Cardiac fibroblast (primary cell): ENCODE measurements around the gene RCE1.

Experiments used
- DNase-seq, 2 donors: peaks; one replicate each; pipeline versions ENCODE4 v3.0.0 to v3.0.0-alpha.2; 2010; ENCODE audit warnings: low read depth in 2 of 2
- H3K4me3 ChIP-seq, 2 donors: replicated peaks in 1 of 2; 1 replicate in 1 of 2; 2 replicates in 1 of 2; pipeline ENCODE4 v1.5.1; 2011; ENCODE audit warnings: low read depth in 2 of 2, low read length in 2 of 2, mild to moderate bottlenecking in 2 of 2, moderate library complexity in 1 of 2
- TF ChIP-seq, protein P1 (sequence below): IDR thresholded peaks from one replicate; pipeline ENCODE4 v1.5.1; 2011; ENCODE audit warnings: low read depth, mild to moderate bottlenecking, low read length, inconsistent platforms

Gene RCE1

DNA sequence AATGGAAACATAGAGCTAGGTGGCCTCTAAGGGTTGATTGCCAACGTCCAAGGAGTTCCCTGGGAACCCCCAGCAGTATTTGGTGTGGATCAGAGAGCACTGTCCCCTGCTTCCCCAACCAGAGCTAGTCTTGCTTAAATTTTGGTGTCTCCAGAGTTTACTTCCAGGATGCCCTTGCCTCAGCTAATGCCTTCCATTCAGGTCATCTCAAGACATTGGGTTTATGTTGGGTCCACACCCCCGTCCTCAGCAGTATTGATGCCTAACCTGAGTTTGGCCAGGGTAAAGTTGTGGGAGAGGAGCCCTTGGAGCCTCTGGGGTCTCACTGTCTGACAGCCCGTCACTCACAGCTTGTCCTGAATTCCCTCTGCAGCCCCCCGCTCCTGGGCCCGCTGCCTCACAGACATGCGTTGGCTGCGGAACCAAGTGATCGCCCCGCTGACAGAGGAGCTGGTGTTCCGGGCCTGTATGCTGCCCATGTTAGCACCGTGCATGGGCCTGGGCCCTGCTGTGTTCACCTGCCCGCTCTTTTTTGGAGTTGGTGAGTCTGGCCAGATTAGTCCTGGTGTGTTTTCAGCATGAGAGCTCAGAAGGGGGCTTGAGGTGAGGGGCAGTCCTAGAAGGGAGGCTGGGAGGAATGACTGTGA is 1.4 kb downstream of the RCE1 start:
- TF ChIP-seq, protein P1, sequence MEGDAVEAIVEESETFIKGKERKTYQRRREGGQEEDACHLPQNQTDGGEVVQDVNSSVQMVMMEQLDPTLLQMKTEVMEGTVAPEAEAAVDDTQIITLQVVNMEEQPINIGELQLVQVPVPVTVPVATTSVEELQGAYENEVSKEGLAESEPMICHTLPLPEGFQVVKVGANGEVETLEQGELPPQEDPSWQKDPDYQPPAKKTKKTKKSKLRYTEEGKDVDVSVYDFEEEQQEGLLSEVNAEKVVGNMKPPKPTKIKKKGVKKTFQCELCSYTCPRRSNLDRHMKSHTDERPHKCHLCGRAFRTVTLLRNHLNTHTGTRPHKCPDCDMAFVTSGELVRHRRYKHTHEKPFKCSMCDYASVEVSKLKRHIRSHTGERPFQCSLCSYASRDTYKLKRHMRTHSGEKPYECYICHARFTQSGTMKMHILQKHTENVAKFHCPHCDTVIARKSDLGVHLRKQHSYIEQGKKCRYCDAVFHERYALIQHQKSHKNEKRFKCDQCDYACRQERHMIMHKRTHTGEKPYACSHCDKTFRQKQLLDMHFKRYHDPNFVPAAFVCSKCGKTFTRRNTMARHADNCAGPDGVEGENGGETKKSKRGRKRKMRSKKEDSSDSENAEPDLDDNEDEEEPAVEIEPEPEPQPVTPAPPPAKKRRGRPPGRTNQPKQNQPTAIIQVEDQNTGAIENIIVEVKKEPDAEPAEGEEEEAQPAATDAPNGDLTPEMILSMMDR: no peak
- no peak for DNase-seq
- peak overlapping the region; percentile 98 to 99 for H3K4me3 ChIP-seq

- DNase-seq: no peak
- TF ChIP-seq, protein P1: no peak
- H3K4me3 ChIP-seq: no peak overlapping the region
These were observed 2.1 kb downstream of the RCE1 start for GRCh38 chr11:66845143-66845875.

DNA sequence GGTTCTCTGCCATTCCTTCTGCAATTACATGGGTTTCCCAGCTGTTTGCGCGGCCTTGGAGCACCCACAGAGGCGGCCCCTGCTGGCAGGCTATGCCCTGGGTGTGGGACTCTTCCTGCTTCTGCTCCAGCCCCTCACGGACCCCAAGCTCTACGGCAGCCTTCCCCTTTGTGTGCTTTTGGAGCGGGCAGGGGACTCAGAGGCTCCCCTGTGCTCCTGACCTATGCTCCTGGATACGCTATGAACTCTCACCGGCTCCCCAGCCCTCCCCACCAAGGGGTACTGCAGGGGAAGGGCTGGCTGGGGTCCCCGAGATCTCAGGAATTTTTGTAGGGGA is 2.6 kb downstream of the RCE1 start:
- H3K4me3 ChIP-seq: no peak overlapping the region
- TF ChIP-seq, protein P1: no peak
- no peak for DNase-seq

DNA sequence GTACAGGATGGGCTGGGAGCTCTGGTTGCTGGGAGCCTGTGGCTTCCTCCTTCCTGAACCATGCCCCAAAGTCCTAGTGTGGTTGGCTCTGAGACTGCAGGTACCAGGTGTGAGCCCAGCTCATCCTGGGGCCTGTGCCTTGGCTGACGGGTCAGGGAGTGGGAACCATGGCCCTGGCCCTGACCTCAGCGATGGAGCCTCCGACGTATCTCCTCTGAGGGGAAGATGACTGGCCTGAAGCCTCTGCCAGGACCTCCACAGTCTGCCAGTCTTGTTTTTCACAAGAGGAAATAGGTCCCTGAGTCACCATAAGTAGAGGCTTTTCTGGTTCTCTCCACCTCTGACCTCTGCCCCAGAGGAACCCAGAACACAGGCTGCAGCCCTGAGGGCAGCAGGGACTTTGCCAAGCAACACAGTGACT is 3.4 kb downstream of the RCE1 start:
- TF ChIP-seq, protein P1: no peak
- peak in 1 of 2 donors; percentile 59 for DNase-seq
- H3K4me3 ChIP-seq: no peak overlapping the region

GRCh38 chr11:66847461-66848232 is 4.4 kb downstream of the RCE1 start:
- no peak for DNase-seq
- H3K4me3 ChIP-seq: no peak overlapping the region
- TF ChIP-seq, protein P1: no peak

DNA sequence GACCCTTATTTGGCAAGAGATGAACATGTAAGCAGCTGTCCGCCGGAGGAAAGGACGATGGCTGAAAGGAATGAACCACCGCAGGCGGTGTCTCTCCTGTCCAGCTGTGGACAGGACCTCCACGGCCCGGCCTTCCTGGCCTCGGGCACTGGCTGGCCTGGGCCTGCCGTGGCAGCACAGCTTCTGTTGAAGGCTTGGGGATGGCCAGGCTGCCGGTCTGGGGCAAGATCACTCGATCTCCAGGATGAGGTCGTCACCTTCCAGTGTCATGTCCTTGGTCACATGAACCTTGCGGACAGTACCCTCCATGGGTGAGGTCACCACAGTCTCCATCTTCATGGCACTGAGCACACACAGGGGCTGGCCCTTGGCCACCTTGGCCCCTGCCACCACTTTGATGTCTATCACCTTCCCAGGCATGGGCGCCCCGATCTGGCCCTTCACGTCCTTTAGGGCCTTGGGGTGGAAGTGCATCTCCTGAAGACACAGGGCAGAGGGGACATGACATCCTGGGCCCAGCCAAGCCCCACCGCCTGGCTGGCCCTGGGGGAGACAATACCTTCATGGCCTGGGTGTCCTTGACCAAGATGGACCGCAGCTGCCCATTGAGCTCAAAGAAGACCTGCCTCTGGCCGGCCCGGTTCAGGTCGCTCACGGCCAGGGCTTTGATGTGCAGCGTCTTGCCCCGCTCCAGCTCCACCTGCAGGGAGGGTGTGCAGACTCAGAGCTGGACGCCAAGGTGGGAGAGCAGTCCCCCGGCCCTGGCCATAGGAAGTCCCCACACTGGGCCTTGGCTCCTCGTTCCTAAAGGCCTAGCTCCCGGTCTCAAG is 5.6 kb downstream of the RCE1 start:
- DNase-seq: no peak
- TF ChIP-seq, protein P1: no peak
- no peak overlapping the region for H3K4me3 ChIP-seq
